K562 (cell line): Measurements from ENCODE around the gene HMGN5. TPM values are rescaled to one million over a fixed set of nuclear protein-coding genes. Genes with fewer than 3 reads are reported as not detected.
A peak's percentile ranks its signal among the peaks of the same experiment; 100 is the strongest.

Experiments
- ATAC-seq: fragments of 200-7000 bp; cut with Tn5 transposase; 3 replicates; pipeline ENCODE4 v1.9.1; 2020; ENCODE audit warnings: moderate library complexity
- Bru-seq: library from RNA; stranded (reverse); fragments of 400-500 nt; gene quantifications from one replicate; lab custom pipeline; 2021; lab: Mats Ljungman, UMichigan
- BruChase-seq, 2 experiments: library from RNA; stranded (reverse); fragments of 400-500 nt; gene quantifications; one replicate each; lab custom pipeline; 2021; lab: Mats Ljungman, UMichigan
- BruUV-seq: library from RNA; stranded (reverse); fragments of 400-500 nt; replicated peaks from 2 replicates; lab custom pipeline; 2021; lab: Mats Ljungman, UMichigan
- CTCF ChIA-PET: fragments of 300-600 bp; formaldehyde crosslinking; extraction: SDS; loops from one replicate; lab custom pipeline; 2021; ENCODE audit warnings: low intra/inter-chr PET ratio; lab: Yijun Ruan, JAX
- POLR2A ChIA-PET: fragments of 300-600, 350-650 bp; sonication (Branson Sonifier 250); formaldehyde crosslinking; extraction: SDS; loops from one replicate; lab custom pipeline; 2021; ENCODE audit warnings: antibody characterized with exemption, inconsistent platforms; lab: Yijun Ruan, JAX
- DNase-seq, 4 experiments: peaks; one replicate each; pipeline versions ENCODE4 v3.0.0 to v3.0.0-alpha.2; 2011 to 2018; ENCODE audit warnings: low spot score in 3 of 4, mixed read lengths in 3 of 4; ENCODE audit errors: extremely low read depth in 1 of 4
- FAIRE-seq: peaks from 2 replicates; lab custom pipeline; 2011; peaks lifted over from hg19 to GRCh38; lab: Jason Lieb, UNC
- H2AFZ ChIP-seq: 2 replicates; pipeline ENCODE4 v1.6.0; 2011; ENCODE audit warnings: low read depth, low read length, control low read depth, inconsistent platforms
- H3K27ac ChIP-seq: fragments of 200-600 bp; 3 replicates; pipeline ENCODE4 v1.8.0; 2011; ENCODE audit warnings: low read depth, mild to moderate bottlenecking, control low read depth, inconsistent platforms, low read length, moderate library complexity, mixed read lengths; ENCODE audit errors: extremely low read depth
- H3K27me3 ChIP-seq, 2 experiments: fragments of 300-600 bp in 1 of 2; 2 replicates in 1 of 2; 3 replicates in 1 of 2; pipeline versions ENCODE4 v1.6.0 to v1.8.0; 2011; ENCODE audit warnings: inconsistent platforms in 2 of 2, low read length in 2 of 2, mild to moderate bottlenecking in 1 of 2, mixed read lengths in 1 of 2, moderate library complexity in 1 of 2; ENCODE audit not compliant: control insufficient read depth in 2 of 2, insufficient read depth in 2 of 2
- H3K36me3 ChIP-seq: fragments of 300-600 bp; 3 replicates; pipeline ENCODE4 v1.8.0; 2011; ENCODE audit warnings: mild to moderate bottlenecking, low read length, inconsistent platforms; ENCODE audit not compliant: control insufficient read depth, insufficient read depth
- H3K4me1 ChIP-seq, 2 experiments: fragments of 200-600 bp in 1 of 2; replicated peaks in 1 of 2; 2 replicates in 1 of 2; 3 replicates in 1 of 2; pipeline versions ENCODE4 v1.5.1 to v1.8.0; 2011; ENCODE audit warnings: inconsistent platforms in 2 of 2, low read length in 2 of 2, mild to moderate bottlenecking in 1 of 2, mixed read lengths in 1 of 2, moderate library complexity in 1 of 2; ENCODE audit not compliant: control insufficient read depth in 2 of 2, insufficient read depth in 2 of 2
- H3K4me2 ChIP-seq: 2 replicates; pipeline ENCODE4 v1.6.1; 2011; ENCODE audit warnings: low read length, control low read depth, inconsistent platforms, mixed read lengths; ENCODE audit not compliant: insufficient read depth
- H3K4me3 ChIP-seq: fragments of 200-600 bp; sonication (generic), shearing (Covaris generic); 2 replicates; pipeline ENCODE4 v1.5.1; 2016; ENCODE audit warnings: control low read depth, inconsistent platforms
- H3K79me2 ChIP-seq: fragments of 200-600 bp; 3 replicates; pipeline ENCODE4 v1.8.0; 2011; ENCODE audit warnings: low read length, inconsistent platforms; ENCODE audit not compliant: control insufficient read depth, insufficient read depth
- H3K9ac ChIP-seq, 2 experiments: 2 replicates each; pipeline versions ENCODE4 v1.6.0 to v1.6.1; 2011; ENCODE audit warnings: low read depth in 2 of 2, low read length in 2 of 2, control low read depth in 1 of 2, inconsistent platforms in 1 of 2, mild to moderate bottlenecking in 1 of 2, mixed read lengths in 1 of 2; ENCODE audit not compliant: insufficient read depth in 1 of 2
- H3K9me1 ChIP-seq: one replicate; pipeline ENCODE4 v1.6.0; 2011; ENCODE audit warnings: inconsistent platforms, mild to moderate bottlenecking, low read length, moderate library complexity; ENCODE audit not compliant: control insufficient read depth, insufficient read depth
- H3K9me3 ChIP-seq: replicated peaks from 2 replicates; pipeline ENCODE4 v1.5.1; 2011; ENCODE audit warnings: low read depth, low read length, inconsistent platforms; ENCODE audit not compliant: control insufficient read depth, insufficient read depth
- H4K20me1 ChIP-seq: replicated peaks from 2 replicates; pipeline ENCODE4 v1.6.1; 2011; ENCODE audit warnings: low read length, inconsistent platforms, mixed read lengths; ENCODE audit not compliant: control insufficient read depth, insufficient read depth
- CHD2 ChIP-seq: IDR thresholded peaks from 2 replicates; pipeline ENCODE4 v1.6.1; 2011; ENCODE audit warnings: low read depth, low read length
- ELF1 ChIP-seq: fragments of 200-800 bp; sonication (Bioruptor generic); IDR thresholded peaks from 2 replicates; pipeline ENCODE4 v1.6.1; 2016; ENCODE audit warnings: missing genetic modification characterization, missing compliant biosample characterization
- L3MBTL2 ChIP-seq: fragments of 450-650 bp; IDR thresholded peaks from 2 replicates; pipeline ENCODE4 v1.6.1; 2016; ENCODE audit warnings: mild to moderate bottlenecking, moderate library complexity
- POLR2A ChIP-seq: fragments of 450-650 bp; conservative IDR thresholded peaks from 2 replicates; pipeline ENCODE4 v1.6.1; 2016
- POLR2G ChIP-seq: fragments of 200-400 bp; formaldehyde crosslinking; IDR thresholded peaks from 2 replicates; pipeline ENCODE4 v1.6.1; 2017; ENCODE audit warnings: low read depth, mild to moderate bottlenecking, antibody characterized with exemption, low read length, moderate library complexity
- SRSF7 ChIP-seq: fragments of 200-400 bp; formaldehyde crosslinking; optimal IDR thresholded peaks from 2 replicates; pipeline ENCODE3; 2017; ENCODE audit warnings: mild to moderate bottlenecking, low read depth, low read length
- TBP ChIP-seq: optimal IDR thresholded peaks from 2 replicates; pipeline ENCODE3; 2011; ENCODE audit warnings: low read depth, low read length, improper control_type of control experiment
- ZHX1 ChIP-seq: fragments of 150-350 bp; conservative IDR thresholded peaks from 2 replicates; pipeline ENCODE4 v1.6.1; 2014; ENCODE audit warnings: low read length
- WGBS: fragments of 100-300 bp; shearing (Covaris generic); methylation state at CpG from one replicate; pipeline ENCODE4 v1.1.6; 2016; ENCODE audit warnings: low coverage, mixed read lengths; ENCODE audit not compliant: insufficient coverage; ENCODE audit errors: missing lambda C conversion rate; 5-methylcytosine and 5-hydroxymethylcytosine counted together
- in situ Hi-C: fragments of 300-500 bp; cut with MboI; formaldehyde crosslinking; loops from 4 replicates; pipeline ENCODE4 v1.15.0; 2018; ENCODE audit warnings: inconsistent platforms, mixed read lengths
- intact Hi-C: fragments of 100-400 bp; cut with micrococcal nuclease; formaldehyde crosslinking; loops from 2 replicates; pipeline ENCODE4 v1.14.2; 2022
- long read RNA-seq, 3 experiments: library from polyadenylated mRNA in 2 of 3; library from RNA in 1 of 3; unstranded in 2 of 3; stranded (forward) in 1 of 3; transcript quantifications; one replicate each; pipeline ENCODE4 v2.0.0, GENCODE V29; 2019 to 2022
- polyA minus RNA-seq, 3 experiments: library from RNA; depleted of rRNA, polyadenylated mRNA; stranded (reverse); fragments of >200 nt; gene quantifications; 2 replicates each; pipeline ENCODE4 v1.2.3, GENCODE V29; 2011
- polyA plus RNA-seq, 8 experiments: library from polyadenylated mRNA; depleted of rRNA in 4 of 8; stranded (reverse) in 5 of 8; unstranded in 3 of 8; fragments of >200 nt; fragmentation: Nextera tagmentation in 2 of 8; fragmentation: Illumina TruSeq in 1 of 8; extraction: Ambion mirVana in 2 of 8; extraction: Trizol in 1 of 8; gene quantifications; 2 replicates each; pipeline versions ENCODE4 v1.2.1 to v1.2.3, GENCODE V29; 2011 to 2014; ENCODE audit warnings: inconsistent platforms in 1 of 8, missing spikeins in 1 of 8
- total RNA-seq, 7 experiments: library from RNA; depleted of rRNA in 6 of 7; stranded (reverse); fragments of >200 nt in 6 of 7; fragmentation: Illumina TruSeq in 2 of 7; extraction: Trizol in 2 of 7; gene quantifications; 2 replicates each; pipeline versions ENCODE4 v1.2.1 to v1.2.3, GENCODE V29; 2011 to 2021; ENCODE audit warnings: low replicate concordance in 1 of 7
- TF ChIP-seq, protein P1 (sequence below): fragments of 200-800 bp; sonication (Bioruptor generic); IDR thresholded peaks from 2 replicates; pipeline ENCODE4 v1.6.1; 2017; ENCODE audit warnings: missing genetic modification characterization, missing compliant biosample characterization
- TF ChIP-seq, protein P2 (sequence below): fragments of 250-450 bp; sonication (Bioruptor Pico); IDR thresholded peaks from 2 replicates; pipeline ENCODE4 v1.5.0; 2021

Gene HMGN5
- total RNA-seq (2011; cell fraction: chromatin; rRNA removed; ENCODE audit: low replicate concordance) = 1.0 and 1.1 TPM in 2 replicates
- total RNA-seq (2011; cell fraction: nucleolus; rRNA removed) = 0.79 and 0.83 TPM in 2 replicates
- 1.8 and 2.7 TPM in 2 replicates for total RNA-seq (2011; cell fraction: nucleoplasm; rRNA removed)
- total RNA-seq (2014; rRNA removed) = 2.5 and 3.6 TPM in 2 replicates
- 3.5 and 3.8 TPM in 2 replicates for total RNA-seq (2014; rRNA removed; fragmentation: Illumina TruSeq; extraction: Trizol)
- total RNA-seq (2015; rRNA removed; fragmentation: Illumina TruSeq; extraction: Trizol) = 4.6 and 5.5 TPM in 2 replicates
- total RNA-seq (2021) = 3.3 and 5.2 TPM in 2 replicates
- 6.2 and 10.9 TPM in 2 replicates for polyA plus RNA-seq (2011; rRNA removed)
- 1.0 and 3.0 TPM in 2 replicates for polyA plus RNA-seq (2011; cell fraction: cytosol; rRNA removed)
- polyA plus RNA-seq (2011; cell fraction: nucleus; rRNA removed) = 0.75 and 1.3 TPM in 2 replicates
- polyA plus RNA-seq (2012) = 11.5 and 20.2 TPM in 2 replicates
- 35.3 and 56.1 TPM in 2 replicates for polyA plus RNA-seq (2014; fragmentation: Illumina TruSeq; extraction: Trizol)
- 10 to 100 TPM in 1 of 2 experiments, 1 to 10 TPM in 1; 7.0 to 16.0 TPM for polyA plus RNA-seq (2014; fragmentation: Nextera tagmentation; extraction: Ambion mirVana)
- 15.7 and 20.9 TPM in 2 replicates for polyA plus RNA-seq (2014; rRNA removed)
- 4.6 and 5.8 TPM in 2 replicates for polyA minus RNA-seq (2011; rRNA and poly(A)+ RNA removed)
- 2.9 and 4.6 TPM in 2 replicates for polyA minus RNA-seq (2011; cell fraction: cytosol; rRNA and poly(A)+ RNA removed)
- 0.54 and 1.9 TPM in 2 replicates for polyA minus RNA-seq (2011; cell fraction: nucleus; rRNA and poly(A)+ RNA removed)
- Bru-seq, nascent RNA = percentile 48 among the genes with signal in this experiment
- BruChase-seq, experiment 1, labeled RNA remaining after a 2-hour chase = percentile 53 among the genes with signal in this experiment
- percentile 54 among the genes with signal in this experiment for BruChase-seq, experiment 2, labeled RNA remaining after a 6-hour chase
- long read RNA-seq, experiment 1, transcript HMGN5-203 (6 exons, 578 nt) = major isoform, 16 of 155 reads
- long read RNA-seq, experiment 1, partial matches to known transcripts = 0 of 155 reads
- long read RNA-seq, experiment 1, other reads (novel, unspliced or antisense) = 135 of 155 reads
- long read RNA-seq, experiment 2, partial matches to known transcripts = 0 of 5 reads
- long read RNA-seq, experiment 2, other reads (novel, unspliced or antisense) = 5 of 5 reads
- long read RNA-seq, experiment 3, transcript HMGN5-203 (6 exons, 578 nt) = major isoform, 9 of 14 reads
- long read RNA-seq, experiment 3, partial matches to known transcripts = 1 of 14 reads
- long read RNA-seq, experiment 3, other reads (novel, unspliced or antisense) = 1 of 14 reads

DNA sequence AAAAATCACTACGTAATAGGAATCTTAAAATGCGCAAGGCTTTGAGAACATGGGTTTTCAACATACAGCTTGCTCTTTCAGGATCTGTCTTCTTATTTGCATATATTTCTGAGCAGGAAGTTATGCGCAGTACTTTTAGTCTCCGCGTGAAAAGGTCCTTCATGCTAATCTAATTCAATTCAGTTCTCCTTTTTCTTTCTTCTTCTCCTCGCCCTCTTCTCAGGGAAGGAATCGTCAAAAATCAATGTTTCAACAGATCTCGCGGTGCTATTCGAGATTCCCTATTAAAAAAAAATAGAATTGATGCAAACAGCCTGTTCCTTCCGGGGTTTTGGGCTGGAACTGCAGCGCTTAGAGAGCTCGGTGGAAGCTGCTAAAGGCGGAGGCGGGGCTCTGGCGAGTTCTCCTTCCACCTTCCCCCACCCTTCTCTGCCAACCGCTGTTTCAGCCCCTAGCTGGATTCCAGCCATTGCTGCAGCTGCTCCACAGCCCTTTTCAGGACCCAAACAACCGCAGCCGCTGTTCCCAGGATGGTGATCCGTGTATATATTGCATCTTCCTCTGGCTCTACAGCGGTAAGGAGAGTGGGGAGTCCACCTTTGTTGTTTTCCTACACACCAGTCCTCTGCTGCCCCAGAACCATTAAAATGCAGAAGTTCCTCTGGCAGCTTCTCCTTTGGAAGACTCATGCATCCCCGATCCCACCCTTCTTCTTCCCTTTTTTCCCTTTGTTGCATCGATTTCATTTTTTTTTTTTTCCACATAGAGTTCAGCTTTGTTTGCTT, at the start of gene HMGN5, which contains the start of gene SH3BGRL:
HMGN5 (minus strand) TSS at position 243 of the 785 bp plus-strand sequence. CDS start 80,364 bp downstream, outside the sequence.
SH3BGRL (plus strand) TSS at position 432 of the 785 bp plus-strand sequence; CDS start at position 531, 99 bp downstream.
- peak within 1 kb of the TSS; percentile 49 for H3K4me3 ChIP-seq
- no TSS peak for BruUV-seq
- in situ Hi-C loops (no loop called here), intact Hi-C loops (loop anchor here (5.0 kb wide), 1 partner anchor 80 kb away; no protein-coding TSS in a partner anchor)
- H3K4me2 ChIP-seq = peak within 1 kb of the TSS; percentile 81
- H3K9ac ChIP-seq = peak within 1 kb of the TSS; percentile 72 to 76; a peak in 3 of 4 replicates
- no peaks in the 10 kb centered on the region for H3K9me1 ChIP-seq
- H2AFZ ChIP-seq = peak within 1 kb of the TSS; percentile 76
- H4K20me1 ChIP-seq = no peaks in the 10 kb centered on the region
- ChIA-PET CTCF (no interaction called here), POLR2A (interaction anchor here (0.6 to 1.9 kb wide), 3 partner anchors 9 to 28 kb away, joined by 3 to 8 read pairs (median 3); no protein-coding TSS in a partner anchor)
- no peaks in the 10 kb centered on the region for H3K9me3 ChIP-seq
- FAIRE-seq = no peak
- H3K36me3 ChIP-seq = no peaks in the 10 kb centered on the region
- peak; percentile 54 to 75 (median 54) for DNase-seq
- H3K79me2 ChIP-seq = peaks cover 39% of the 10 kb centered on the region
- peak; percentile 97 for ATAC-seq
- peak within 1 kb of the TSS; percentile 79 for H3K27ac ChIP-seq
- WGBS = 2% methylated on average over 14 of the region's 23 CpGs
- 0 out of 5 replicates have a peak, but pooled peaks cover 0 to 3% of the 10 kb centered on the region in 2 experiments for H3K4me1 ChIP-seq
- no peaks in the 10 kb centered on the region for H3K27me3 ChIP-seq
- TF ChIP-seq CHD2 (peak; percentile 70; the same call in 1 of the 2 replicates), POLR2A (peak; percentile 57), SRSF7 (no peak), ZHX1 (no peak), ELF1 (tag) (peak; percentile 59), POLR2G (peak; percentile 35; the same call in 1 of the 2 replicates), L3MBTL2 (no peak), TBP (peak; percentile 65)
- TF ChIP-seq, protein P1, sequence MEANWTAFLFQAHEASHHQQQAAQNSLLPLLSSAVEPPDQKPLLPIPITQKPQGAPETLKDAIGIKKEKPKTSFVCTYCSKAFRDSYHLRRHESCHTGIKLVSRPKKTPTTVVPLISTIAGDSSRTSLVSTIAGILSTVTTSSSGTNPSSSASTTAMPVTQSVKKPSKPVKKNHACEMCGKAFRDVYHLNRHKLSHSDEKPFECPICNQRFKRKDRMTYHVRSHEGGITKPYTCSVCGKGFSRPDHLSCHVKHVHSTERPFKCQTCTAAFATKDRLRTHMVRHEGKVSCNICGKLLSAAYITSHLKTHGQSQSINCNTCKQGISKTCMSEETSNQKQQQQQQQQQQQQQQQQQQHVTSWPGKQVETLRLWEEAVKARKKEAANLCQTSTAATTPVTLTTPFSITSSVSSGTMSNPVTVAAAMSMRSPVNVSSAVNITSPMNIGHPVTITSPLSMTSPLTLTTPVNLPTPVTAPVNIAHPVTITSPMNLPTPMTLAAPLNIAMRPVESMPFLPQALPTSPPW = peak; percentile 44; the same call in 1 of the 2 replicates
- TF ChIP-seq, protein P2, sequence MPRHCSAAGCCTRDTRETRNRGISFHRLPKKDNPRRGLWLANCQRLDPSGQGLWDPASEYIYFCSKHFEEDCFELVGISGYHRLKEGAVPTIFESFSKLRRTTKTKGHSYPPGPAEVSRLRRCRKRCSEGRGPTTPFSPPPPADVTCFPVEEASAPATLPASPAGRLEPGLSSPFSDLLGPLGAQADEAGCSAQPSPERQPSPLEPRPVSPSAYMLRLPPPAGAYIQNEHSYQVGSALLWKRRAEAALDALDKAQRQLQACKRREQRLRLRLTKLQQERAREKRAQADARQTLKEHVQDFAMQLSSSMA (CRISPR knock-in tag) = no peak
